Activated CD4-positive, CD25-positive, alpha-beta regulatory T cell treated with anti-CD3 and anti-CD28 coated beads, Interleukin-2, amount 50 U/mL, for 16 hours (primary cell): ENCODE measurements around the gene MAP3K6.

Experiments used
- DNase-seq: peaks from one replicate; pipeline ENCODE4 v3.0.0-alpha.2; 2020; ENCODE audit warnings: low read depth, low spot score

The MAP3K6 gene

DNA sequence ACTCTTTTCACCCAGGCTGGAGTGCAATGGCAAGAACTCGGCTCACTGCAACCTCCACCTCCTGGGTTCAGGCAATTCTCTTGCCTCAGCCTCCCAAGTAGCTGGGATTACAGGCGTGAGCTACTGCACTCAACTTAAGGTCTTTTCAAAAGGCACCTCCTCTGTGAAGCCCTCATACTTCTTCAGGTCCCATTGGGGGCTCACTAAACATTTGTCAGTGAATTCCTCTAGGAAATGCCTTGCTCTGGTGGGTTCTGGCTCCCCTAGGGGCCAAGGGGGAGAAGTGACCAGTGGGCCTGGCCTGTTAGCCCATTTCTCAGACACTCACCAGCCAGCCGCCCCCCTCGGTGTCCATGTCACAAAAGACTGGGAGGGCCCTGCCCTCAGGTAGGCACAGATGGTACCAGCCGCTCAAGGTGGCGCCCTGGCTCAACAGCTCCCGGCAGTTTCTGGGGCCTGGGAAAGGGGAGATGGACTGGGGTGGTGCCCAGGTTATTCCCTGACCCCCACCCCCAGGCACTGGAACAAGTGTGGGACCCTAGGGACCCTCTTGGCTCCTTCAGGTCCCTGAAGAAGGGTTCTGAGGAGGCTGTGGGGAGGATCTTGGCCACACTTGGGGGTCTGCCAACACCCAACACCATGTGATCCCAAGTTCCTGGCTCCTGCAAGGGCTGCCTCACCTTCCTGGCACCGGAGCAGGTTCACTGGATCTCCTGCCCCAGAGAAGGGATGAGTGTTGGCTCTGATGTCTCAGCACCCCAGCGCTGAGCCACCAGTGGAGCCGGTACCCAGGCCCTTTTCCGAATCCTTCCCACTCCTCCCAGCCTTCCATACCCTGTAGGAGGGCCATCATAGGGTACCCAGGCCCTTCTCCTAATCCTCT is 6.3 kb upstream of the MAP3K6 start:
- DNase-seq, result no peak

DNA sequence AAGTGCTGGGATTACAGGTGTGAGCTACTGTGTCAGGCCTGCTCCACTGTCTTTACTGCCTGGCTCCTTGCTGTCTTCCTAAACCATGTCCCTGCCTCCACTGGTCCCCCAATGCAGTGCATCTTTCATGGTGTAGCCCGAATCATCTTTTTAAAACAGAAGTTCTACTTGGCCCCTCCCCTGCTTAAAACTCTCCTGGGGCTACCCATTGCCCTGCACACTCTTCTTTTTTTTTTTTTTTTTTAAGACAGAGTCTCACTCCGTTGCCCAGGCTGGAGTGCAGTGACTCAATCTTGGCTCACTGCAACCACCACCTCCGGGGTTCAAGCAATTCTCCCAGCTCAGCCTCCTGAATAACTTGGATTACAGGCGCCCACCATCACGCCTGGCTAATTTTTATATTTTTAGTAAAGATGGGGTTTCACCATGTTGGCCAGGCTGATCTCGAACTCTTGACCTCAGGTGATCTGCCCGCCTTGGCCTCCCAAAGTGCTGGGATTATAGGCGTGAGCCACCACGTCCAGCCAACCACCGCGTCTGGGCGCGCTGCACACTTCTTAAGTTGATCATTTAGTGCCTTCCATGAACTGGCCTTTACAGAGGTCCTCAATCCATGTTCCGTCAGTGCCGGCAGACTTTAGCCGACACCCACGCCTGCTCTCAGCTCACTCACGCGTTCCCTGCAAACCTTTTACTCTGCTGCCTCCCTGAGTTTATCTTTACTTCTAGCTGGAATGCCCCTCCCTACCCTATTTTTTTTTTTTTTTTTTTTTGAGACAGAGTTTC is 5.5 kb upstream of the MAP3K6 start:
- DNase-seq, result no peak

DNA sequence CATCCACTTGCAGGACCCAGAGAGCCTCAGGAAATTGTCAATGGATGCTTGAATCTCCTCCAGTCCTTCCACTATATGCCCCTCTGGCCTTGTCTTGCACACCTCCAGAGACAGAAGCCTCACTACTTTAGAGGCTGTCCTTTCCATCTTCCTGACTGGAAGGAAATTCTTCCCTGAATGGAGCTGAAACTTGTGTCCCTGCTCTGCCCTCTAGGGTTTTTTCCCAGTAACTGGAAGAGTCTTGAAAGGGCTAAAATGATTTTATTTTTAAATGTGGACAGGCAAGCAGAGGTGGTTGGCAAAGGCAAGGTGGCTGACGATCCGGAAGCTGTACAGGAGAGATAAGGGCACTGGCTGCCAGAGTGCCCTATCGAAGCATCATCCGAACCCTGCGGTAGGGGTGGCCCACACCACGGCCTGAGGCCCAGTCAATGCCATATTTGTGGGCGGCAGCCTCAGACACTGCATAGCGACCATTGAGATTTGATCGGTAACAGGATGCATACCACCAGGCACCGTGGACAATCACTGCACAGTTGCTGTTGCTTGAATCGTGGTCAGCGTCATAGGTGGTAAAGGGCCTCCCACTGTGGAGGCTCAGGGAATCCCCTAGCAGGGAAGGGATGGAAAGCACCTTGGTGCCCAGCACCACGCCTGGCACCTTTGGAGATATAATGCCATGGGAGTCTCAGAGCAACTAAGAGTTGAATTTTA is 2.3 kb upstream of the MAP3K6 start:
- no peak for DNase-seq

DNA sequence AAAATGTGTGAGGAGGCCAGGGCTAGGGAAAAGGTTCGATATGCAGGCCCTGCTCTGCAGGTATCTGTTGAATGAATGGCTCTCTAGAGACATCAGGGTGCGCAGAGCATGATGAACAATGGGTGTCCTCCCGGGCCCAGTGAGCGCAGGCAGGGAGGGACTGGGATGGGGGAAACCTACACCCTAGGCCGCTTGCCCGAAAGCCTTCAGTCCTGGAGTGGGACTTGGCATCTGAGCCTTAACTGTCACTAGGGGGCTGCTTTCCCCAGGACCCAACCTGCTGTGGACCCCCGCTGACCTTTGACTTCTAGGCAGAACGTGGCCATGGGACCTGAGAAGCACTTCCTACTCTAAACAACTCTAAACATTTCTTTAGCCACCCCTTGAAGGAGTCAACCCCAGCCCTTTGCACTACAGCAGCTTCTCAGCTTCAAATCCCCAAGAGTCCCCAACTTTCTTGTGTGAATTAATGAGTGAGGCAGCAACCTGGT is 444 bp upstream of the MAP3K6 start:
- no peak for DNase-seq

DNA sequence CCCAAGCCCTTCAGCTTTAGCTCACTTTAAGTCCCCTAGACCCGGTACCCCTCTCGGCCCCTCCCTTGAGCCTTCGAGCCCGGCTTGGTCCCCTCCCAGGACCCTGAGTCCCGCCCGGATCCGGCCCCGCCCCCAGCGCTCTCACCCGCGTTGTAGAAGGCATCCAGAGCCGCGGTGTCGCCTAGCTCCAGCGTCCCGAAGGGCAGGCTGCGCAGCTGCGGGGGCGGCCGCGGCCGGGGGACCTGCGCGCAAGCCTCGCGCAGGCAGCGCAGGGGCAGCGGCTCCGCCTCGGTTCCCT is 699 bp downstream of the MAP3K6 start:
- peak; percentile 42 for DNase-seq

DNA sequence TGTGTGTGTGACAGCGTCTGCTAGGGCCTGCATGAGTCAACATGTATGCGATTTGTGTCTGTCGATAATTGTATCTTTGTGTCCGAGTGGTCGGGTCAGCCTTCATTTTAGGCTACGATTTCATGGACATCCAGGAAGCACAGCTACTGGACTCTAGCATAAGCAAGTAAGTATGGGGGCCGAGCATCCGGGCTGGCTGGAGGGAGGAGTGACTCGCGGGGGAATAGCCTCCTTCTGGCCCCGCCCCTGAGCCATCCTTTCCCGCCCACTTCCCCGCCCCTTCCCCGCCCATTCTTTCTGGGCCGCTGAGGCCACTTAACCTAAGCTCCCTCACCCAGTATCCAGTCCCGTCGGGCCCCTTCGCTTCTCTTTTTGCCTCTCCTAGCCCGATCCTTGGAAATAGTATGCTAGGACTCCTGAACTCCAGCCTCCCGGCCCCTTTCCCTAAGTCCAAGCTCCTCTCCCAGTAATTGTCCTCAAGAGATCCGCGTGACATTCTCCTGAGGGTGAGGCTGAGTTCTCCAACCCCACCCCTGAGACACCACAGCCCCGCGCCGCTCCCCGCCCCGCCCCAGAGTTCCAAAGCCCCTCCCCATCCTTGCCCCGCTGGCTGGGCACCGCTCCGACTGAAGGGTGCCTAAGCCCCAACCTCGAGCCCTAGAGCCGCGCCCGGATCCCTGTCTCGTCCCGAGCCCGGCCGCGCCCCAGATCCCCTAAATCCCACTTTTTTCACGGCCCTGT is 1.2 kb downstream of the MAP3K6 start:
- peak; percentile 55 for DNase-seq

DNA sequence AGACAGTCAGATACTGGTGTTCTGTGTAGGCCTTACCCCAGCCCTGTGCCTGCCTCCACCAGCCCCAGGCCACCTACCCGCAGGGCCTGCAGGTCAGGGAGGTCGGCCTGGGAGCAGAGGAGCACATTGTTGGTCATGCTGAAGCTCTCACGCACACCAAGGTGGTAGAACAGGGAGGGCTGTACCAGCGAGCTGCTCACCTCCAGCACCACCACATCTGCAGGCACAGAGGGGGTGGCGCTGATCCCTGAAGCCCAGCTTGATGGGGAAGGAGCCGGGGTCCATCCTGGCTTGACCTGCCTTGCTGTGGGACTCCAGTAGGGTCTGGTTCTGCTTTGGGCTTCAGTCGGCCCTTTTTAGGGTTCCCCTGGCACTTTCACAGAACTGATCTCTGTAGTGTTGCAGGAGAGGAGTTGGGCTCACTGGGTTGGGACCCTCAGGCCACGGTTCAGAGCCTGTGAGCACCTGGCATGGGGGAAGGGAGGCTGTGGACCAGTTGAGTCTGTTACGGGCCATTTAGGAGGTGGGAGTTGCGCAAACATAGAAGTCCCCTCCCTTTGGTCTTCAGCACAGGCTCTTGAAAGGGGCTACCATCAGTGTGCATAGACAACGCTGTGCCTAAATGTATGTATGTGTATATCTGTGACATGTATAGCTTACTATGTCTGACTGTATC is 1.9 kb downstream of the MAP3K6 start:
- no peak for DNase-seq

DNA sequence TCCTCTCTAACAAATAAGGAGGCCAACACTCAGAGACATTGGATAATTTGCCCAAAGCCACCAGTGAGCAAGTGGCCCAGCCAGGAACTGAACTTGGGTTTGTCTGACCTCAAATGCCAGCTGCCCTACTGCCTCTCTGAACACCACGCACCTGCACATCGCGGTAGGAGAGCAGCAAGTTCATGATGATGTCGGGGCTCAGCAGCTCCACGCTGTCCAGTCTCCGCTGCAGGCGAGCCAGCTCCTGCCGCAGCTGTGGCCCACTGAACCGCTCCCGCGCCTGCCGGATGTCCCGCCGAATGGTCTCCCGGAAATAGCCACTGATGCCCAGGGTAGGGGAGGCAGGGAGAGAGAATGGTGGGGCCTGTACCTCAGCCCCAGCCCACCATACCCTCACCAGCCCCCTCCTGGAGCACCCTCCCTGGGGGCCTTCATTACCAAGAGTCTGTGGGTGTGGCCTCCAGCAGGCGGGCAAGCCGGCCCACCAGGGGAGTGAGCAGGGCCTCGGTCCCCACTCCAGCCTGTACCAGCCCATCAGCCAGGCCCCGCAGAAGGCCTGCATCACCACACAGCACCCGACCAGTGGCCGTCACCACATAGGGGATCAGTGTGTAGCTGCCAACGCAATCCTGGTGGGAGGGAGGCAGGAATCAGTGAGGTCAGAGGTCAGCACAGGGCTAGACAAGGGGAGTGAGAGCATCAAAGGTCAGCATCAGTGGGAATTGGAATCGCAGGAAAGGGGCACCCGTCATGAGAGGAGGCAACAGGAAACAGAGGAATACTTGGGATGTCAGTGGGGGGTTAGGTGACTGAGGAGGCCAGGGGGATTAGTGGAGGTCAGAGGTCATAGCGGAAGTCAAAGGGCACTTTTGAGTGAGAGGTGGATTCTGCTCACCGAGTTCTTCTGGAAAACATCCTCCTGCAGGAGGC is 2.7 kb downstream of the MAP3K6 start:
- DNase-seq, result no peak

DNA sequence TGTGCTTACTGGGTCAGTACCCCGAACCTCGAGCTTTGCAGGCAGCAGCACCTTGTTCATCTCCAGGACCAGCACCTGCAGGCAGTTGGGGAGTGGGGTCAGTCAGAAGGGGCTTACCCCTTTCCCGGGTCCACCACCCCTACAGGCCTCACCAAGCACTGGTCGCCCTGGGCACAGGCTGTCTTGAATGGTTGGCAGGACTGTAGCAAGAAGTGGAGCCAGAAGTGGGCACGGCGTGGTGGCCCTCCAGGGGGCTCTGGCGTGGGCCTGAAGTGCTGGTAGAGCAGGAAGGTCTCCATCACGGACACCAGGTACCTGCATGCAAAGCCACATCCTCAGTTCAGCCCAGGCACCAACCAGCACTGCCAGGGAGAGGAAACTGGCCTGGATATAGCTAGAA is 5.2 kb downstream of the MAP3K6 start:
- DNase-seq, result no peak

DNA sequence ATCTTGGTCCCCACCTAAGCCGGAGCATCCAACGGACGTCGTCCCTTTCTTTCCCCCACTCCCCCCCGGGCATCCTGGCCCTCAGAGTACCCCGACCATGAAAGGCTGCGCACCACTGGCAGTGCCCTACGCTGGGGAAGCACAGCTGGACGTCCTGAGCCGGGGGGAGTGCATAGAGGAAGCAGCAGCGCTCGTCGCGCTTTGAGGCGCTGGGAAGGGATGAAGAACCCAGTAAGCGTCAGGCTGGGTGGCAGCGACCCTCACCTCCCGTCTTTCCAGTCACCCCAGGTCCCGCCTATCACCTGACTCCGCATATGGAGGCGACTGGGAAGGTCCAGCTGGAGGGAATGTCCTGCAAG is 5.7 kb downstream of the MAP3K6 start:
- no peak for DNase-seq

DNA sequence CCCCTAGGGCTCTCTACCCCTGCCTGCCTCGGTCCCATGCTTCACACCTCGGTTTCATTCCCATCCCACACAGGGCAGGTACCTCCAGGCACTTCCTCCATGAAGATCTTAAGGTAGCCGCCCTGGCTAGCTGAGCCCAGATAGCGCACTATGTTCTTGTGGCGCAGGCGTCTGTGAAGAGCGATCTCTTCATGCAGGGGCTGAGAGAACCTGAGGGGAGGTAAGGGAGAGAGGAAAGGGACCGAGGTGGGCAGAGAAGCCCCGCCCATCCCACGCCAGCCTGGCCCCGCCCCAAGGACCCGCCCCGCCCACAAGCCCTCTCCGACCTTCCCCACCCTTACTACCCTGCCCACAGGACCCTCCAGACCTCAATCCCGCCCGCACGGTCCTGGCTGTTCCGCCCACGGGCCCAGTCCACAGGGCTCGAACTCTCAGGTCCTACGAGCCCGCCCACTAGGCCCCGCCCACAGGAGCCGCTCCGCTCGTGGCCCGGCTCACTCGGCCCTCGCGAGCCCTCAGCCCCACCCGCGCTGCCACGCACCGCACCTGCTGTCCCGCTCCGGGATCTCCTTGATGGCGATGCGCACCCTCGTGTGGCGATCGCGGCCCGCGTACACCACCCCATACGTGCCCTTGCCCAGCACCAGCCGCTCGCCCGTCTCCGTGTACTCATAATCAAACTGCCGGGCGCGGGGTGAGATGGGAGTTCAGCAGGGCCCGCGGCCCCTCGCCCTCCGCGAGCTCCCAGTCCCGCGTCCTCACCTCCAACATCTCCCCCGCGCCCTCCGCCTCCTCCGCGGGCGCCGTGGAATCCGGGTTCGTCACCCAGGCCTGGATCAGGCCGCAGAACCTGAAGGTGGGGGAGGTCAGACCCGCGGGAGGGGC is 6.4 kb downstream of the MAP3K6 start:
- no peak for DNase-seq

DNA sequence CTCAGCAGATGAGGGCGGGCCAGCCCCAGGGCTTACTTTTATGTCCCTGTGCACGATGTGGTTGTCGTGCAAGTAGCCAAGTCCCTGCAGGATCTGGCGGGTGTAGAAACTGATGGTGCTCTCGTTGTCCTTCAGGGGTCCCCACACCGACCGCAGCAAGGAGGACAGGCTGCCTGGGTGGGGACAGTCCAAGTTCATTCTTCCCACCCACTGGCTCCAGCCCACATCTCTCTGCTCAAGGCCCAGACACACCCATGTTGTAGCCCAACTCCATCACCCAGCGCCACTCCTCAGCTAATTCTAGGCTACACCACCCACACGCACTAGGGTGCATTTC is 7.0 kb downstream of the MAP3K6 start:
- DNase-seq, result no peak

DNA sequence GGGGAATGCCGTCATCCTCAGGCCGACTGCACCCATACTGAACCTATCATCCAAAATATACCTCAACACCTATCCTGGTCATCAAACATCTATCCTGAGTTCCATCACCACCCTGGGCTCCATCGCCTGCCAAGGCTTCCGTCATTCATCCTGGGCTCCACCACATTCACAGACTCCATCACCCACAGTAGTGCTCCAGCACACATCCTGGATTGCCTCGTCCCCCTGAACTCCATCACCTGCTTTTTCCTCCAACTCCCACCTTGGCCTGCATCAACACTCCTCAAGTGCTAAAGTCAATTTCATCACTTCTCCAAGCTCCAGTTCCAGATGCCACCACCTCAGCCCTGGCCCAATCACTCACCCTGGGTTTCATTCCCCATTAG is 7.8 kb downstream of the MAP3K6 start:
- no peak for DNase-seq

DNA sequence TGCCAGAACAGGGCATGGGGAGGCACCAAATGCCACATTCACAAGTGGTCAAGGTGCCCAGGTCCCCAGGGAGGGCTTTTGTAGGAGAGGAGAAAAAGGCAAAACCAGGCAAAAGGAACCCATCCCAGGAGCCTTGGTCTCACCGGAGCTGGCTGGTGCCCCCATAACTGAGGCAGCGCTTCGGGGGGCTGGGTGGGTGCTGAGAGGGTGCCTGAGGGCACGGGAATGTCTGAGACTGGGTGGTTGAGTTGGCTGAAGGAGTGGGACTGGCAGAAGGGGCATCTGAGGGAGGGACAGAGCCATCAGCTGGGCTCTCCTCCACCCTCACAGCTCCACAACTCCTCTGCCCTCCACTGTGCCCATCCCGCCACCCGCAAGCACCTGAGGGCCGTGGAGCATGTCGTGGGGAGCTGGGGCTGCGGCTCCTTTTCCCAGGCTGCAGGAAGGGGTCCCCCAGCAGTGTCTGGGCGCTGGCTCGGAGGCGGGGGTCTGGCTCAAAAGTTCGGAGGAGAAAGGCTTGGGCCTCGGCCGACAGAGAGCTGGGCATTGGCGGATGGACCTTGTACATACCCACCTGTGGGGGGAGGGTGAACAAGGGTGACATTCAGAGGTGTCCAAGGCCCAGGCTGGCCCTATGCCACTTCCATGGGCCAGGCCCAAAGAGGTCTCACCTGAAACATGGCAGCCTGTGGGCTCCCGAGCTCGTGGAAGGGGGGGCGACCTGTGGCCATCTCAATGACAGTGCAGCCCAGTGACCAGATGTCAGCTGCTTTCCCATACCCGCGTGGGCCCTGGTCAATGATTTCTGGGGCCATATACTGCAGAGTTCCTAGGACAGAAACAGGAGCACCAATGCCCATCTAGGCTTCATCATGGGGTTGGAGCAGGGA is 8.5 kb downstream of the MAP3K6 start:
- DNase-seq, result no peak

DNA sequence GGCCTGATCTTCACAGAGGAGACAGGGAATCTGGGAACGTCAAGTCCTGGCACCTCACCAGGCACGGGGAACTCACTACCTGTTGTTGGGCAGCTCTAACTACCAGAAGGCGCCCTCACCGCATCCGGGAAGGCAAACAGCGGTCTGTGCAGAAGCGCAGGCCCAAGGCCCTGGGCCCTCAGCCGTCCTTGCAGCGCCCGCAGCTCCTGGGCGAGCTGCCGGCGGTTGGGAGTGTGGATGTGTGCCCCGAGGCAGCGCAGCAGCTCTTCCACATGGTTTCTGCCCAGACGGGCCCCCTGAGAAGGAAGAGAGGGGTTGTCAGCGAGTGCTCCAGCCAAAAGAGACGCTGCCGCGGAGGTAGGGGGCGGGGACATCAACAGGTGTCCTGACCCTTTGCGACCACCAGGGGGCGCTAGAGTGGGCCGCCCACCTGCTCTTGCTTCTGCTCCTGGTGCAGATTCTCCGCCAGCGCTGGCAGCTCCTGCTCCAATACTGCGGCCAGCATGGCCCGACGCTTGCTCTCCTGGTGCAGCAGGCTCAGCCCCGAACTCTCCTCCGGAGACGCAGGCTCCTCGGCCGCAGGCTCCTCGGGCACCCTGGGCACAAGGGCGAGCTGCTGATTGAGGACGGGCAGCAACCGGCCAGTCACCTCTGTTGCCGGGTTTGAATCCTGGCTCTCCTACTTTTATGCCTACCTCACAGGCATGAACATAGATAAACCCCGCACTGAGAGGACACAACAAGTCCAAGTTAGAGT is 9.3 kb downstream of the MAP3K6 start:
- DNase-seq, result peak; percentile 70

DNA sequence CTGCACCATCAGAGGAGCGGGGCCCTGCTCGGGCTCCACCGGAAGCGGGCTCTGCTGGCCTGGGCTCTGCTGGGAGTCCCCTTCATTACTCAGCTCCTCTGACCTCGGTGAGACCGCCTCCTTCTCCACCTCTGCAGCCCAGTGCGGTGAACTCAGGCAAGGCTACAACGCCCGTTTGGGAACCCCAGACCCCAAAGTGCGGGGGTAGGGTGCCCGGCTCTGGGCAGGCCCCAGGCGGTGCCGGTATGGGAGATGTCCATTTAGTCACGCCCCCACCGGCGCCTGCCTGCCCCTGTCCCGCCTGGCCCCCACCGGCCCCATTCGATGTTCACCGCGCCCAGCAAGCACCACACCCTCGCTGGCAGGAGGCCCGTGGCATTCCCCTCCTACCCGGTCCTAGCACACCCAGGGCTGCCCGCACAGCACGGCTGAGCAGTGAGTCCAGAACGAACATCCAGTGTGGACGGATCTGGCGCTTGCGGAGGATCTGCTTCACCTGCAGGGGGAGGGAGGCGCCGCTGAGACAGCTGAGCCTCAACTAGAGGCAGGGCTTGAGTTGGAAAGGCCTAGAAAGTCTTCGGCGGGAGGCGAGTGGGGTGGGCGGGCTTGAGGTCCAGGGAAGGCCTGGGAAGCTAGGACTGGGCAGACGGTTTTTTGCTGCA is 10.0 kb downstream of the MAP3K6 start:
- no peak for DNase-seq

DNA sequence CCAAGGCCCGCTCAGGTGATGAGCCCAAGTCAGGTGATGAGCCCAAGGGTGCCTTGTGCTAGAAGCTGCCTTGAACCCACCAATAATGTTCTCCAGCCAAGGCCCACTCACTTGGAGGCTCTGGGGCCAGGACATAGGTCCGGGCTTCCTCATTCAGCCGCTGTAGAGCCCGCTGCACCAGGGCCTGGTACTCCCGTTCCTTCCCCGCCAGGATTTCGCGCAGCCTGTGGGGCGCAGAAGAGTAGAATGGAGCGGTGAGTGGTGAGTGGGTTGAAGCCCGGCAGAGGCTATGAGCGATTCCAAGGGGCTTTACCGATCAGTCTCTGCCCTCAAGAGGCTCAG is 10.5 kb downstream of the MAP3K6 start:
- no peak for DNase-seq
